HK-2 (cell line): ENCODE data around the gene SLC12A1.

ENCODE experiments used
- DNase-seq: peaks from one replicate; pipeline ENCODE4 v3.0.0-alpha.2; 2018; ENCODE audit not compliant: unreplicated experiment

SLC12A1 gene

GRCh38 chr15:48205981-48206380, at the start of gene SLC12A1:
Gene SLC12A1, plus strand, starts transcription at chr15:48206302. Its CDS starts 1,418 bp downstream, at chr15:48207720.
- DNase-seq, result no peak

- DNase-seq, result no peak
Observed at GRCh38 chr15:48168616-48169015, 37.5 kb upstream of the SLC12A1 start.

DNA sequence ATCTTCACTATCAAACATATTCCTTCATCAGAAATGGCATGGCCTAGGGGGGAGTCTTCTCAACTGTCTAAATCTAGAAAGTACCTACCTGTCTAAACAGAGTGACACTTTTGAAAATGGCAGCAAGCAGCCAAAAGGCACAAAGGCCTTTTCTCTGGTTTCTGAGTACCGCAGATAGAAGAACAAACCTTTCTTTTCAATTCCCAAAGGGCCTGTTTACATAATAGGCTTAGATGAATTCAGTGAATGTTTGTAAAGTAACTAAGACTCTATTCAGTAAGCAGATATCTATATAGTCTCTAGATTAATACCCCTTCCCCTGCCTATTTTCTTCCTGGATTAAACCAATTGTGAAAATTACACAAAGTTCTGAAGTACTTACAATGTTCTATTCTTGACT, 35.1 kb upstream of the SLC12A1 start:
- no peak for DNase-seq

GRCh38 chr15:48175126-48175525, 31.0 kb upstream of the SLC12A1 start:
- no peak for DNase-seq

- DNase-seq, result no peak
Observed at GRCh38 chr15:48176112-48176511, 30.0 kb upstream of the SLC12A1 start.

- no peak for DNase-seq
Observed at GRCh38 chr15:48176957-48177356, 29.1 kb upstream of the SLC12A1 start.

GRCh38 chr15:48177383-48177765, 28.7 kb upstream of the SLC12A1 start:
- DNase-seq, result no peak

DNA sequence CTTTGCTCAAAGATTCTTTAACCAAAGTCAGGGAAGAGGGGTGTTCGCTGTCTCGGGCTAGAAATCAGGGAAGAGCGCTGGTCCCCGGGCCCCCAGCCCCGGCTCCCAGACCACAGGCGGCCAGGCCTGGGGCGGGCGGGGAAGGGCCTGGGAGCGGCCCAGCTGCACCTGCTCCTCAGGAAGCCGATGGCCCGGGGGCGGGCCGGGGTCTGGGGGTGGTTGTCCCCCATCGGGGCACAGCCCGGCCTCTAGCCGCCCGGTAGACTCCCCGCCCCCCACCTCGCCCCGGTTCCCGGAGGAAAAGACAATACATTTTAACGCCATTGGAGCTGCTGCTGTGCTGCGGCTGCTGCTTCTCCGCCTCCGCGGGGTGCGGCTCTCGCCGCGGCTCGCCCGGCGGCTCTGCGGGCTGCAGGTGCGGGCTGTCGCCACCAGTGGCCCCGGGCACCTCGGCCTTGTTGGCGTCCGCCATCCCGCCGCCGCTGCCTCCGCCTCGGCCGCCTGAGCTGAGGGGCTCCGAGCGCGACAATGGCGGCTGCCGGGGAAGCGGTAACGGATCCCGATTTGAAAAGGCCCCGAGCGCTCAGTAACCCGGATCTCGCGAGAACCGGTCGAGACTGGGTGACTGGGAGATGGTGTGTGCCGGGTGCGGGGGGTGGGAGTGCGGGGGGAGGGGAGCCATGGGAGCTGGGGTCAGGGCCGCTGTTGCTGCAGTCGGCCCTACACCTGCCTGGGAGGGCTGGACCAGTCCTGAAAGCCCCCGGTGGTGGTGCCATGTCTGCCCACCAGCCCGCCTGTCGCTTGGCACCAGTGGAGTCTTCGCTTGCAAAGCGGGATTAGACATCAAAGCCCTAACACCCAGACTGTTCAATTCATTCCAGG, 28.1 kb upstream of the SLC12A1 start, which contains the start of gene MYEF2:
MYEF2 (minus strand) TSS at position 530 of the 882 bp plus-strand sequence; CDS start at position 472, 58 bp downstream.
- DNase-seq, result peak; percentile 73

GRCh38 chr15:48178648-48178931, 27.5 kb upstream of the SLC12A1 start:
- DNase-seq, result no peak

- DNase-seq, result no peak
Observed at GRCh38 chr15:48182749-48183148, 23.4 kb upstream of the SLC12A1 start.

GRCh38 chr15:48185529-48185928, 20.6 kb upstream of the SLC12A1 start:
- no peak for DNase-seq

GRCh38 chr15:48186271-48186670, 19.8 kb upstream of the SLC12A1 start:
- DNase-seq, result no peak

DNA sequence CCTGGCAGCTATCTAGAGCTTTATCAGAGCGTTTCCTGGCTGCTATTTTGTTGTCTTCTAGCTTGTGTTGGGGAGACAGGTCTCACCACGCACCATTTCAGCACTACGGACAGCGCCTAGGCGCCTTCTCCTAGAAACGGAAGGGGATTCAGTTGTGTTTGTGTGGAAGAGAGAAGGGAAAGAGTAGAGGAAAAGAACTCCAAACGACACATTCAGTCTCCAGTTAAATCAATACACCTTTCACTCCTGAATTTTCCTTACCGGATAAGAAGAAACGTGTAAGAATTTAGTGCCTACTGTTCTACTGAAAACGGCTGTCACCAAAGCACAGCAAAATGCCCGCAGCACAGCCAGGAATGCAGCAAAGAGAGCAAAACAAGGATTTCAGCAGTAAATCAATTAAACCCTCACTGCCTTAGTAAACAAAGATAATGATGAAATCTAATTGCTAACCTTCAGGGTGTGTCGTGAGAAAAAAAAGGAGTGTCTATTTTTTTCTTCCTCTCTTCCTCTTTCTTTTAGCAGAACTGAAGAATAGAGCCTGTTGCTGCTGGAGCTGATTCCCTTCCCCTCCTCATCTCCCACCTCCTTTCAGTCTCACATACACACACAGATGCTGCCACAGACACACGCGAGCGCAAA, 15.0 kb upstream of the SLC12A1 start:
- peak; percentile 41 for DNase-seq

DNA sequence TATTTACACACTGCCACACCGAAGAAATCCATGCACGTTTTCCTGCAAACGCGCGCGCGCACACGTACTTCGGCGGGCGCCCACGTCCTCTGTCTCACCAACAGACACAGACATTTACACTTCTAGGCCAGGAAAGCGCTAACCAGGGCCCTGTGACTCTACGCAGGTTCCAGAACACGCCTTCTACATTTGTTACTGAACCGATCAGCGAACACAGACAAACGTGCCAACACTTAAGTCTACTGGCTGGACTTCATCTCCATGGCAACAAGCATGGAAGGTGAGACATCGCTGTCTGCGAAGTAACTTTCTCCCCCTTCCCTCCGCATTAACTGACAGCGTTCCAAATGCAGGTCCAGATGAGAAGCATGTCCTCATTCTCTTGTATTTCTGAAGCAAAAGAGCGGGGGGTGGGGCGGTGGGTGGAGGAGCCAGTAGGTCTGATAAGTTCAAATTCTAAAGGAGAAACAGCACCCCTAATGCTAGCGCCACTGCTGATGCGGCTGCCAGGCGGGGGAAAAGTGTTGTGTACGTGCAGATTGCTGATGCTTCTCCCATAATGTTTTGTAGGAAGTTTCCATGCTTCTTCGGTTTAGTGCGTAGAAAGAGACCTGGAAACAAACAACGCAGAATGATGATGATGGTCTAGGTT, 14.4 kb upstream of the SLC12A1 start, which contains the start of gene CTXN2:
CTXN2 (plus strand) TSS at position 92 of the 652 bp plus-strand sequence. CDS start 9,636 bp downstream, outside the sequence.
- no peak for DNase-seq

DNA sequence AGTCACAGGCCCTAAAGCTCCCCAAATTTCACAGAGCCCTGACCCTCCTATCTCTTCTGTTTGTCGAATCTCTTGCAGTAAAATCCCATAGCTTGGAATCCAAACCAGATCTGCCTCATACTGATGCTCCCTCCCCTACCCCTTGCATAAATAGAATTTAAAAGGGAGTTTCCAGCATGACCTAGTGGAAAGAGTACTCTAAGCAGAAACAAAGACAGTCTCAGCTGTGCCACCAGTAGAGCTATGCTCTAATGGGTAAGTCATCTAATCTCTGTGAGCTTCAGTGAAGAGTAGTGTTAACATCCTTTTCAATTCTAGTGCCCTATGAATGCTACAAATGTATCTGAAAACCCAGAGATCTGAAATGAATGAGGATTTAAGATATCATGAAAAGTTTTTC, 4.0 kb upstream of the SLC12A1 start:
- DNase-seq, result no peak

GRCh38 chr15:48221261-48221660, 15.2 kb downstream of the SLC12A1 start:
- no peak for DNase-seq

- DNase-seq, result no peak
Observed at GRCh38 chr15:48221885-48222284, 15.8 kb downstream of the SLC12A1 start.

GRCh38 chr15:48222627-48223026, 16.5 kb downstream of the SLC12A1 start:
- DNase-seq, result no peak

- DNase-seq, result no peak
Observed at GRCh38 chr15:48225771-48226170, 19.7 kb downstream of the SLC12A1 start.

- DNase-seq, result no peak
Observed at GRCh38 chr15:48230498-48230897, 24.4 kb downstream of the SLC12A1 start.

GRCh38 chr15:48233246-48233645, 27.1 kb downstream of the SLC12A1 start:
- no peak for DNase-seq

GRCh38 chr15:48239334-48239733, 33.2 kb downstream of the SLC12A1 start:
- no peak for DNase-seq

DNA sequence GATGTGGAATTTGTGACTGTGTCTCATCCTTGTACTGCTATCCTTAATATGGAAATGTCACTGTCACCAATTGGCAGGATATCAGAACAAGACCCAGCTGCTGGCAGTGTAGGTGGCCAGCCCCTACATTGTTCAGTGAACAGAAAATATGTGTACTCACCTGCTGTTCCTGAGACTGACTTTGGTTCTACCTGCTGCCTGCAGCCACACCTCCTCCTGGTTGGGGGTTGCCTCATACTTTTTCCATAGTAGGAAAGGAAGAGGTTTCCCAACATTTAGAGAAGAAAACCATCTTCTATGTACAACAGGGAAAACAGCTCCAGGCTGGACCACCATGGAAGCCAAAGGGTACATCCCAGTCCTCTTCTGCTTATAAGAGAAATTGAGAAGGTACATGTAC, 35.9 kb downstream of the SLC12A1 start:
- DNase-seq, result no peak
